Bronchus fibroblast of lung (primary cell): Measurements from ENCODE around the gene CXCL11. TPM values are rescaled to one million over a fixed set of nuclear protein-coding genes. Genes with fewer than 3 reads are reported as not detected.

ENCODE experiments used
- total RNA-seq: library from RNA; depleted of rRNA; stranded (reverse); fragments of >200 nt; gene quantifications from 2 replicates; pipeline ENCODE4 v1.2.3, GENCODE V29; 2015

The CXCL11 gene
- not detected in 2 replicates for total RNA-seq

GRCh38 chr4:76035799-76036380, at the start of gene CXCL11:
TSS of gene CXCL11 (minus strand) at chr4:76036070. CDS start at chr4:76035987, 83 bp downstream.

DNA sequence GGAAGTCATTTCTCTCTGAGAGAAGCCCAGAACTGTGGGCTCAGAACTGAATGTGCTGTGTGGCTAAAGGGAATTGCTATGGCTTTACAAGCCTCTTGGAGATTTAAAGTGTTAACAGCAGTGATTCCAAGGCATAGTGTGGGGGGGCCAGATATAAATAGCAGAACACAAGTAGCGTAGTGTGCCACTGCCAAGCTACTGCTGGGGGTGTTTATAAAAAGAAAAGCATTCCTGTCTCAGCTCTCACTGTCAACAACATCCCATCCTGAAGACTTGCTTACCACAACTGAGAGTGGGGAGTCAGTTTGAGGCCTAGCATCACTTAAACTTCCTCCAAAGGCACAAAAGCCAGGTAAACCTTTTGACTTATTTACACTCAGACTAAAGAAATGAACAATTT, 38.6 kb upstream of the CXCL11 start, which contains the start of gene ART3:
Gene ART3 (plus strand): TSS at position 242 of the 400 bp plus-strand sequence. CDS start 1,181 bp downstream, outside the sequence.

DNA sequence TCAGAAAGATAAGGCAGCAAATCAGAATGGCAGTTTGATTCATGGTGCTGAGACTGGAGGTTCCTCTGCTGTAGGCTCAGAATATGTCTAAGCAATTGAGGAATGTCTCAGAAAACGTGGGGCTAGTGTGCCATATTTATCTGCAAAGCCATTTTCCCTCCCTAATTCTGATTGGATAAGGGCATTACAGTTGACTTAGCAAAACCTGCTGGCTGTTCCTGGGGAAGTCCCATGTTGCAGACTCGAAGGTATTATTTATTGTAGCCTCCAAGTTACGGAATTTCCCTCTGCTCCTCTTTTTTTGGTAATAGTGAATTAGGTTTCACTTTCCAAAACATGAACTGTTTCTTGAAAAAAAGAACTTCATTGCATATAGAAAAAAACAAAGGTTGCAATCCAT, 12.5 kb downstream of the CXCL11 start, which contains the start of gene CXCL10:
Gene CXCL10 (minus strand): TSS at position 109 of the 400 bp plus-strand sequence. CDS start 66 bp downstream, at position 43.

DNA sequence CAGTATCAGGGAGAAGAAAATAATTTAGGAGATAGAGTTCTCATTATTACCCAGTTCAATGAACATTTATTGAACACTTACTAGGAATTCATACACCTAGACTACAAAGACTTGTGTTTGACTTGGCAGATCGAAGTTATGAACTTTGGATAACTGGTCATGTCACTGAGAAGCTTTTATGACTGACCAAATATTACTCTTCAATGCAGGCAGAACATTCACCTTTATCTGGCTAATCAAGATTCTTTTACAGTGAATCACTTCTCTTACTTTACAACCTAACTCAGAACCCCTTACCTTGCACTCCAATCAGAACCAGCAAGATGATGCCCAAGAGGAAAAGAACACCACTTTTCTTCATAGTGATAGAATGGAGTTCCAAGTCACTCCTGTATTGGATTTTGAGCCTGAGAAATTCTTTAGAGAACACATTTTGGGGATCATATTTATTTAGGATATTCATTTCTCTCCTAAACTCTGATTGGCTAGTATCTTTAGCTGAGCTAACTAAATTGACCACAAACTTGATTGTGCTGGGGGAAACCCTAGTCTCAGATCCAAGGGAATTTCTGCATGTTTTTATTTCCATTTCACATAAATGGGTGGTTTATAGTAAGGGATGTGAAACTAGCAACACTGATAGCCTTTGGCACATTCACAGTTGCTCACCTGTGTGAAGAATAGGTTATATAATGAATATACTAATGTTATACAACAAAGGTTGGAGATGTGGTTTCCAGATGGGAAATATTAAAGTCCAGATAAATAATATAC, 28.6 kb downstream of the CXCL11 start, which contains the start of gene CXCL9:
Gene CXCL9 (minus strand): TSS at position 421 of the 774 bp plus-strand sequence. CDS start 60 bp downstream, at position 361.

Other genes with a start within 250 kb of the CXCL11 start
- gene PPEF2, start 133.6 kb downstream of the CXCL11 start, total RNA-seq, result not detected in 2 replicates
- gene NAAA, start 95.1 kb downstream of the CXCL11 start, total RNA-seq, result 29.4 and 42.7 TPM in 2 replicates
- gene SDAD1, start 45.1 kb downstream of the CXCL11 start, total RNA-seq, result 23.3 and 25.7 TPM in 2 replicates
- gene CXCL9, start 28.6 kb downstream of the CXCL11 start, total RNA-seq, result not detected in 2 replicates
- gene CXCL10, start 12.6 kb downstream of the CXCL11 start, total RNA-seq, result not detected in 2 replicates
- gene ART3, start 38.6 kb upstream of the CXCL11 start, total RNA-seq, result under 0.01 TPM in 1 of 2 replicates, not detected in the other
- 42.5 and 49.1 TPM in 2 replicates for gene NUP54, start 112.3 kb upstream of the CXCL11 start, total RNA-seq
- gene SCARB2, start 177.8 kb upstream of the CXCL11 start, total RNA-seq, result 70.0 and 76.0 TPM in 2 replicates
- 0.15 and 0.17 TPM in 2 replicates for gene FAM47E, start 215.7 kb upstream of the CXCL11 start, total RNA-seq